Upper lobe of right lung (tissue), 1 donor: ENCODE results near the gene CORT. TPM values are rescaled to one million over a fixed set of nuclear protein-coding genes. Genes with fewer than 3 reads are reported as not detected.

Source experiments
- ATAC-seq: fragments of 200-7000 bp; cut with Tn5 transposase; one replicate; pipeline ENCODE4 v1.9.1; 2020; ENCODE audit warnings: mild to moderate bottlenecking, moderate library complexity
- DNase-seq: peaks from one replicate; pipeline ENCODE4 v3.0.0-alpha.2; 2020
- H3K27ac ChIP-seq: fragments of 200-600 bp; one replicate; pipeline ENCODE4 v1.8.0; 2022
- H3K27me3 ChIP-seq: fragments of 200-600 bp; one replicate; pipeline ENCODE4 v1.8.0; 2022; ENCODE audit warnings: mild to moderate bottlenecking
- H3K36me3 ChIP-seq: fragments of 200-600 bp; one replicate; pipeline ENCODE4 v1.8.0; 2022
- H3K4me1 ChIP-seq: fragments of 200-600 bp; one replicate; pipeline ENCODE4 v1.8.0; 2022
- H3K4me3 ChIP-seq: fragments of 200-600 bp; one replicate; pipeline ENCODE4 v1.8.0; 2022; ENCODE audit warnings: mild to moderate bottlenecking
- H3K9me3 ChIP-seq: fragments of 200-600 bp; one replicate; pipeline ENCODE4 v1.8.0; 2022
- intact Hi-C: fragments of 100-400 bp; cut with DNase I; formaldehyde crosslinking; loops from one replicate; pipeline ENCODE4 v1.11.0; 2022
- total RNA-seq: library from RNA; stranded (reverse); fragmentation: NEBNext Ultra II Directional; extraction: Animal tissue kit (Norgen Biotek cat#: 25700); gene quantifications from one replicate; pipeline ENCODE4 v1.2.1, GENCODE V29; 2021
- TF ChIP-seq, protein P1 (sequence below): fragments of 200-600 bp; IDR thresholded peaks from one replicate; pipeline ENCODE4 v1.8.0; 2022; ENCODE audit warnings: antibody characterized with exemption
- donor health status: DM: no; HTN: yes; CAD: no; lungs with severe emphysema.

CORT gene
- total RNA-seq, 1 donor from 2014 or later: not detected

DNA sequence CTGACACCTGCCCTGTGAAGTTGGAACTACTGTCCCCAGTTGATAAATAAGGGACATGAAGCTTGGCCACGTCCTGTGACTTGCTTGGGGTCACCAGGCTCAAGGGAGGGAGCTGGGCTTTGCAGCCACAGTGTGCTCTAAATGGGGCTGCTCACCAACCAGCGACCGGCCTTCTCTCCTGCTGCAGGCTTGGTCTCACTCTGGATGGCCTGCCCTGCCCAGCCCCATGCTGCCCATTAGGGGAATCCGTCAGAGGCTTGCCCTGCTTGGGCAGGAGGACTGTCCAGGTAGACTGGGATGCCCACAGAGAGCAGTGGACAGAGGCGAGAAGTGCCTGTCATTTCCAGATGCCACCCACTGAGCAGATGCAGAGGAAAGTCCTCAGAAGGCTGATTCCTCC, 20.8 kb upstream of the CORT start:
- TF ChIP-seq, protein P1, sequence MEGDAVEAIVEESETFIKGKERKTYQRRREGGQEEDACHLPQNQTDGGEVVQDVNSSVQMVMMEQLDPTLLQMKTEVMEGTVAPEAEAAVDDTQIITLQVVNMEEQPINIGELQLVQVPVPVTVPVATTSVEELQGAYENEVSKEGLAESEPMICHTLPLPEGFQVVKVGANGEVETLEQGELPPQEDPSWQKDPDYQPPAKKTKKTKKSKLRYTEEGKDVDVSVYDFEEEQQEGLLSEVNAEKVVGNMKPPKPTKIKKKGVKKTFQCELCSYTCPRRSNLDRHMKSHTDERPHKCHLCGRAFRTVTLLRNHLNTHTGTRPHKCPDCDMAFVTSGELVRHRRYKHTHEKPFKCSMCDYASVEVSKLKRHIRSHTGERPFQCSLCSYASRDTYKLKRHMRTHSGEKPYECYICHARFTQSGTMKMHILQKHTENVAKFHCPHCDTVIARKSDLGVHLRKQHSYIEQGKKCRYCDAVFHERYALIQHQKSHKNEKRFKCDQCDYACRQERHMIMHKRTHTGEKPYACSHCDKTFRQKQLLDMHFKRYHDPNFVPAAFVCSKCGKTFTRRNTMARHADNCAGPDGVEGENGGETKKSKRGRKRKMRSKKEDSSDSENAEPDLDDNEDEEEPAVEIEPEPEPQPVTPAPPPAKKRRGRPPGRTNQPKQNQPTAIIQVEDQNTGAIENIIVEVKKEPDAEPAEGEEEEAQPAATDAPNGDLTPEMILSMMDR: no peak
- H3K27me3 ChIP-seq: no peaks in the 10 kb centered on the region
- no peaks in the 10 kb centered on the region for H3K9me3 ChIP-seq
- peaks cover 15% of the 10 kb centered on the region for H3K4me1 ChIP-seq
- no peak overlapping the region for H3K27ac ChIP-seq
- no peaks in the 10 kb centered on the region for H3K36me3 ChIP-seq
- DNase-seq (no peak), ATAC-seq (no peak)
- intact Hi-C loops: loop anchor here (10.0 kb wide), 1 partner anchor 54 kb away; no protein-coding TSS in a partner anchor
- H3K4me3 ChIP-seq: no peak overlapping the region

DNA sequence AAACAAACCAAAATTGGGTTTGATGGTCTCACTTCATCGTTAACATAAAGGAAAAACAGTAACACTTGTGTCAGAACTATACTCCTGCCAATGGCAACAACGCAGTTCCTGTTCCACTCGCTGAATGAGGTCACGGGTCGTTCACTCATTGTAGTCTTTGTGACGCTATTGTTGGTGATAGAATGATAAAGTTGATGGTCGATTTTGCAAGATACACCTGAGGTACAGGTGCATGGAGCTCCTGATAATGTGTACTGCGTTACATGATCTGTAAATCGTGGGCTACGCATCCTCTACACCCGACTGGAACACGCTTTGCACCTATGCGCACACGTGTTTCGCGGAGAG, 20.0 kb upstream of the CORT start:
- H3K9me3 ChIP-seq: no peaks in the 10 kb centered on the region
- peak overlapping the region; percentile 92 for H3K4me3 ChIP-seq
- H3K27me3 ChIP-seq: no peaks in the 10 kb centered on the region
- H3K36me3 ChIP-seq: no peaks in the 10 kb centered on the region
- TF ChIP-seq, protein P1: no peak
- peak overlapping the region; percentile 77 for H3K27ac ChIP-seq
- intact Hi-C loops: loop anchor here (10.0 kb wide), 2 partner anchors 55 to 65 kb away; no protein-coding TSS in a partner anchor
- H3K4me1 ChIP-seq: peaks cover 15% of the 10 kb centered on the region
- DNase-seq: no peak
- no peak for ATAC-seq

DNA sequence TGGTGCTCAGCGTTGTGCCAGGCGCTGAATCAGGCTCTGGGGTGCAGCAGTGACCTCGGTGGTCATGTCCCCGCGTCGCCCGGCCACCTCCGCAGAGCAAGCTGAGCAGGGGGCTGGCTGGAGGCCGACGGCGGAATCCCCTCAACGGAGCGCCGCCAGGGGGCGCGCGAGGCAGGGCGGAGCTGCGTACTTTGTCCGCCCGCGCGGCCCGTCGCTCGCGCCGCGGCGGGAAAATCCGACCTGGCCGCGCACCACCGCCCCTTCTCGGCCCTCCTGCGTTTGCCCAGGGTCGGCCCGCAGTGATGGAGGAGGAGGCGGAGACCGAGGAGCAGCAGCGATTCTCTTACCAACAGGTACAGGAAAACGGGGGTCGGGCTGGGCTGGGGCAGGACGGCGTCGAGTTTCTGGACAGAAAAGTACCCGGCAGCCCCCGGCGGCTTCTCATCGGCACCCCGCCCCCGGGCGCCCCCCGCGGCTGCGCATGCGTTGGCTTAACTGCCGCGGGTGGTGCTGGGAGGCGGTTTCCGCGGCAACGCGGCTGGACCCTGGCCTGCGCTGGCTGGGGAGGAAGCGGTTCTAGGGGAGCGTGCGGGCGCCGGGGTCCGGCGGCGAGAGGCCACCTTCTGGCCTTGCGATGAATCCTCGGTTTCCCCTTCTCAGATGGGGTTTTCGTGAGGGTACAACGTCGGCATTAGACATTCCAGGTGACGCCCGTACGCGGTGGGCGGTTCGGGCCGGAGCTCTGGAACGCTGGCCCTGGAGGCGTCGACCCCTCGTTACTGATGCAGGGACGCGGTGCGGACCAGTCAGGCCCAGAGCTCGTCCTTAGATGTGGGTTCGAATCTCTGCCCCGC, 19.4 kb upstream of the CORT start, which contains the start of gene CENPS:
Gene CENPS (plus strand): TSS at position 218 of the 854 bp plus-strand sequence. CDS start 85 bp downstream, at position 303.
- intact Hi-C loops: loop anchor here (10.0 kb wide), 1 partner anchor 64 kb away; no protein-coding TSS in a partner anchor

DNA sequence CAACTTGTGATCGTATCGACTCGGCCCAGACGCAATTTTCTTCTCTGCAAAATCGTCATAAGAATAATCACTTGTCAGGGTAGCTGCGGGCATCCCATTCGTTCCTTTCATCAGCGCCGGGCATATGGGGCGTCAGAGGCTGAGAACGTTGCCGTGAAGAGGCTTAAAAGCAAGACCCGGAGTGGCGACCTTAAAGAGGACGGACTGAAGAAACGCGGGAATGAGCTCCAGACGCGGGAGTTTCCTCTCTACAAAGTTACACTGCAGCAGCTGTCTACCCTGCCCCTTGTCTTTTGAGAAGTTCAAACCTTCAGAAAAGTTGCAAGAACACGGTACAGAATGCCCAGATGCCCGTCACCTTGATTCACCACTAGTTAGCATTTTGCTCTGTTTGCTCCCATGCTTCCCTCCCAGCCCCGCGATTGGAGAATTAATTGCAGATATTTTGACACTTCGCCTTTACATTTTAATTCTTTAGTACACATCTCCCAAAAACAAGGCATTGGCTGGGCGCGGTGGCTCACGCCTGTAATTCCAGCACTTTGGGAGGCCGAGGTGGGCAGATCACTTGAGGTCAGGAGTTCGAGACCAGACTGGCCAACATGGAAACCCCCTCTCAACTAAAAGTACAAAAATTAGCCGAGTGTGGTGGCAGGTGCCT, 18.6 kb upstream of the CORT start:
- peaks cover 15% of the 10 kb centered on the region for H3K4me1 ChIP-seq
- H3K27me3 ChIP-seq: no peaks in the 10 kb centered on the region
- DNase-seq (no peak), ATAC-seq (no peak)
- TF ChIP-seq, protein P1: no peak
- H3K27ac ChIP-seq: peak overlapping the region; percentile 77
- intact Hi-C loops: loop anchor here (10.0 kb wide), 1 partner anchor 64 kb away; no protein-coding TSS in a partner anchor
- H3K4me3 ChIP-seq: peak overlapping the region; percentile 92
- no peaks in the 10 kb centered on the region for H3K9me3 ChIP-seq
- no peaks in the 10 kb centered on the region for H3K36me3 ChIP-seq

More for the DNA sequence above, 19.4 kb upstream of the CORT start, which contains the start of gene CENPS:
- ATAC-seq: peak; percentile 95
- H3K27ac ChIP-seq: peak within 1 kb of the TSS; percentile 77
- peak within 1 kb of the TSS; percentile 92 for H3K4me3 ChIP-seq
- DNase-seq: peak; percentile 96
- H3K4me1 ChIP-seq: peaks cover 15% of the 10 kb centered on the region
- no peaks in the 10 kb centered on the region for H3K9me3 ChIP-seq
- H3K27me3 ChIP-seq: no peaks in the 10 kb centered on the region
- TF ChIP-seq, protein P1: peak; percentile 95
- H3K36me3 ChIP-seq: no peaks in the 10 kb centered on the region

DNA sequence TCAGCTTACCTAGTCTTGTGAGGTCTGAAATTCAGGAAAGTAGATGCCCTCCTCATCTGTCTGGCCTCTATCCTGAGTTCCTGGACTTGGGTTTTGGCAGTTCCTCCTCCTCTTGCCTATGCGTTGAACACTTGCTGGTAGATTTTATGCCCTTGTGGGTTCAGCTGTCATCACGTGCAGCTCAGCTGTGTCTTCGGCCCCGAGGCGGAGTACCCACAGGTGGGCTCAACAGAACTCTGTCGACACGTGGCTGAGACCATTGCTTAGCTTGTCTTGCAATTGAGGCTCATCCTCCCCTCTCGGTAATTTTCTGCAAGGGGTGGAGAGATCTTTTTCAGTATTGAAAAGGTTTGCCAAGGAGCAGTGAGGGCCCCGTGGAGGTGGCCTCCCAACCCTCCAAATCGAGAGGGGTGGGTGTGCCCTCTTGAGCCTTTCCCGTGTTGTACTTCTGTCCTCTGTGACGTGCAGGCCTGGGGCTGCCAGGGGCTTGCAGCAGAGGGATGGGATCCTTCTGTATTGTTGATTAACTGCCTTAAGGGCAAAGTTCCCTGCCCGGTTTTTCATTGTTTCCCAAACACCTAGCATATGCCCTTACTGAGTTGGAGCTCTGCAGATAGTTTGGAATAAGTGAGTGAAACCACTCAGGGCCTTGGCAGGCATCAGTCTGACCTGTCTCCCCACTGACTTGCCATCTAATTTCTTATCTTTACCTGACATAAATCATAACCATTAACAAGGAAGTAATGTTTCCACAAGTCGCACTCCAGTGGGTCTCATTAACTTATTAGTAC, 16.7 kb upstream of the CORT start:
- TF ChIP-seq, protein P1: no peak
- H3K27ac ChIP-seq: no peak overlapping the region
- H3K4me1 ChIP-seq: peaks cover 15% of the 10 kb centered on the region
- H3K36me3 ChIP-seq: no peaks in the 10 kb centered on the region
- H3K9me3 ChIP-seq: no peaks in the 10 kb centered on the region
- ATAC-seq (no peak), DNase-seq (no peak)
- intact Hi-C loops: loop anchor here (10.0 kb wide), 1 partner anchor 62 kb away; no protein-coding TSS in a partner anchor
- H3K27me3 ChIP-seq: no peaks in the 10 kb centered on the region
- no peak overlapping the region for H3K4me3 ChIP-seq
